ENCODE data around the gene TRIM15. TPM values are rescaled to one million over a fixed set of nuclear protein-coding genes. Genes with fewer than 3 reads are reported as not detected.
"Not testable (repeated sequence)": the region's sequence is repeated elsewhere in the genome, so short reads cannot be mapped to it uniquely, and the experiment has no call there.

TRIM15 gene
- total RNA-seq, 2 donors from 2014 or later = 0.20 TPM; not detected in 1

DNA sequence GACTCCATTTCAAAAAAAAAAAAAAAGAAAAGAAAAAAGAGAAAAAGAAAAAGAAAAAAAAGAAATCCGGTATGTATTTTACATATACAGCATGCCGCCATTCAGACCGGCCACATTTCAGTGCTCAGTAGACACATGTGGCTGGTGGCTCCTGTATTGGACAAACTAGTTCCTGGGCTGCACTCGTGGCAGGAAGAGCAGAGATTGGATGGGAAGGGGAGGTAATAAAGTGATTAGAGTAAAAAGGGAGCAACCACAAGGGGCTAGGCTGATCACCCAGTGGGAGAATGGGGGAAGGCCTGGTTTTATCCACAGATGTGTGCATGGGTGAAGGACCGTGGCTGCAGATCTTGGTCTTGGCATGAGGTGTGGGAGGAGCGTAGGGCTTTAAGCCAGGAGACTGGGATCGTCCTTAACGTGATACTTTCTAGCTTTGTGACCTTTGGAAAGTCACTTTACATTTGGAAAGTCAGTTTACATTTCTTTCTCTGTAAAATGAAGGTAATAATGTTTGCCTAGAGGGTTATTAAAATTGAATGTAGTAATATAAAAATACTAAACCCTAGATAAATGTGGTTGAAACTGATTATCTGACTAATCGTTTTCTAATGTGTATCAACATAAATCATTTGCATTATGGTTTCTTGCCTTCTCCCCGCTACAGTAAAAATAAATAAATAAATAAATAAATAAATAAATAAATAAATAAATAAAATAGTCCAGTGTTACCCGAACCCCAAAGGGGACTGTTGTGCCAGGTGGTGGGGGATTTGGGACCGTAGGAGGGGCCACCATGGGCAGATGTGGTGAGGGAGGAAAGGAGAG, 869 bp upstream of the TRIM15 start:
- DNase-seq (ENCODE audit: low spot score) (no peak), ATAC-seq (no peak)
- Mint-ChIP-seq H3K9me3 (no peaks in the 10 kb centered on the region), H3K27ac (peak overlapping the region in 1 of 2 donors; percentile 10), H3K36me3 (no peaks in the 10 kb centered on the region), H3K4me1 (ENCODE audit: low read depth in 2 of 2) (peaks cover 0 to 3% of the 10 kb centered on the region in 2 donors), H3K27me3 (peaks cover 21 to 32% of the 10 kb centered on the region in 2 donors), H3K4me3 (no peak overlapping the region)

DNA sequence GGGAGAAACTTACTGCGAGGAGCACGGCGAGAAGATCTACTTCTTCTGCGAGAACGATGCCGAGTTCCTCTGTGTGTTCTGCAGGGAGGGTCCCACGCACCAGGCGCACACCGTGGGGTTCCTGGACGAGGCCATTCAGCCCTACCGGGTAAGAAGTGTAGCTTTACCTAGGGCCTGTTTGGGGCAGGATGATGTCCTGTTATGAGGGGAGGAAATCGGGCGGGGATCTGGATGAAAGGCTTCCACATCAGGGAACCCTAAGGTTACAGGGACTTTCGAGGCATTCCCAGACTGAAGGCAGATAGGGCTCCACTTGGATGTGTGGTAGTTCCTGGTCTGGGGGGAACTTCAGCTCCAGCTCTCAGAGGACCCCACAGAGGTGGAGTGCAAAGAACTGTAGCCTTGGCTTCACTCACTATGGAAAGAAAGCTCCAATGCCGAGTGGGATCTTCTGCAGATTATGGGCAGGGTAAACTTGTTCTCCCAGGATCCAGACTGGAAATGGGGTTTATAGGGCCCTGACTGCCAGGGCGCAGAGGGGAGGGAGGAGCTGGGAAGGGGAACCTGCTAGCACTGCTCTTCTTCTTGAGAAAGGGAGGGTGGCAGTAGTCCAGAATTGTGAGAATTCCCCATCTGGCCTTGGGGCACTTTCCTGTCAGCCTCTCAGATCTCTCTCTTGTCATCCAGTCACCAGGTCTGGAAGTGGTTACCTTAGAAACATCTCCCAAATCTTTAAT, 740 bp downstream of the TRIM15 start:
- ATAC-seq = no peak
- Mint-ChIP-seq H3K27ac (no peak overlapping the region), H3K4me3 (no peak overlapping the region), H3K4me1 (ENCODE audit: low read depth in 2 of 2) (peaks cover 0 to 3% of the 10 kb centered on the region in 2 donors), H3K9me3 (no peaks in the 10 kb centered on the region), H3K27me3 (peaks cover 28 to 39% of the 10 kb centered on the region in 2 donors), H3K36me3 (no peaks in the 10 kb centered on the region)
- no peak for DNase-seq (ENCODE audit: low spot score)

DNA sequence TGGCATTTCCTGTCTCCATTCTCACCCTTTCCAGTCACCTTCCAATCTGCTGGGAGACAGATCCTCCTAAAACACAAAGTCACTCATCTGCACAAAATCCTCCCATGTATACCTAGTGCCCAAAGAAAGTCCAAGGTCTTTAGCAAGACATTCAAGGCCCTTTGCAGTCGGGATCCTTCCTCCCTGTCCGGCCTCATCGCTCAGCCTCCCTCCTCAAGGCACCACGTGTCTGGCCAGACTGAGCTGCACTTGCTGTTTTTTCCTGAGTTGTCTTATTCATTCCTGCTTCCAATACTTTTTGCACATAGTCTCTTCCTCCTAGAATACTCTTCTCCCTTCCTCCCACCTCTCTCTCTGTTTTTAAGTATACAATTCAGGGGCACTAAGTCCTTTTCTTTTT, 1.4 kb downstream of the TRIM15 start:
- no peak overlapping the region for H3K27ac Mint-ChIP-seq
- H3K9me3 Mint-ChIP-seq = no peaks in the 10 kb centered on the region
- DNase-seq (ENCODE audit: low spot score) (no peak), ATAC-seq (no peak)
- peaks cover 0 to 3% of the 10 kb centered on the region in 2 donors for H3K4me1 Mint-ChIP-seq (ENCODE audit: low read depth in 2 of 2)
- no peaks in the 10 kb centered on the region for H3K36me3 Mint-ChIP-seq
- no peak overlapping the region for H3K4me3 Mint-ChIP-seq
- H3K27me3 Mint-ChIP-seq = peaks cover 29 to 40% of the 10 kb centered on the region in 2 donors

DNA sequence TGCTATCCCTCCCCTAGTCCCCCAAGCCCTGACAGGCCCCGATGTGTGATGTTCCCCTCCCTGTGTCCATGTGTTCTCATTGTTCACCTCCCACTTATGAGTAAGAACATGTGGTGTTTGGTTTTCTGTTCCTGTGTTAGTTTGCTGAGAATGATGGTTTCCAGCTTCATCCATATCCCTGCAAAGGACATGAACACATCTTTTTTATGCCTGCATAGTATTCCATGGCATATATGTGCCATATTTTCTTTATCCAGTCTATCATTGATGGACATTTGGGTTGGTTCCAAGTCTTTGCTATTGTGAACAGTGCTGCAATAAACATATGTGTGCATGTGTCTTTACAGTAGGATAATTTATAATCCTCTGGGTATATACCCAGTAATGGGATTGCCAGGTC, 1.9 kb downstream of the TRIM15 start:
- ATAC-seq; H3K9me3 Mint-ChIP-seq; H3K4me1 Mint-ChIP-seq (ENCODE audit: low read depth in 2 of 2); H3K36me3 Mint-ChIP-seq; DNase-seq (ENCODE audit: low spot score); H3K27ac Mint-ChIP-seq; H3K4me3 Mint-ChIP-seq: not testable (repeated sequence)
- H3K27me3 Mint-ChIP-seq = peaks cover 32 to 46% of the 10 kb centered on the region in 2 donors

DNA sequence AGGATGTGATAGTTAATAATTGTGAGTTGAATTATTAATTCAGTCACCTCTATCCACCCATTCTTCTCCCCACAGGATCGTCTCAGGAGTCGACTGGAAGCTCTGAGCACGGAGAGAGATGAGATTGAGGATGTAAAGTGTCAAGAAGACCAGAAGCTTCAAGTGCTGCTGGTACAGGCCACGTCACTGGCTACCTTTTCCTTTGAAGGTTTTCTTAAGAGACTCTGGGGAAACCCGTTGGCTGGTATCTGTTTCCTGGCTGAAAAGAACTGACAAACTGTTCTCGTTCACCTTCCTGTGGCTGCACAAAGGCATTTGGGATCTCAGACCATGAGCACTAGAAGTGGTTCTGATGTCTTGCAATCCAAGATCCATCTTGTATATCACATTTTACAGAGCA, 3.8 kb downstream of the TRIM15 start:
- DNase-seq (ENCODE audit: low spot score) (no peak), ATAC-seq (peak in 1 of 2 donors; percentile 10)
- H3K36me3 Mint-ChIP-seq = no peaks in the 10 kb centered on the region
- no peak overlapping the region for H3K27ac Mint-ChIP-seq
- no peaks in the 10 kb centered on the region for H3K9me3 Mint-ChIP-seq
- H3K4me1 Mint-ChIP-seq (ENCODE audit: low read depth in 2 of 2) = peaks cover 0 to 3% of the 10 kb centered on the region in 2 donors
- peak overlapping the region; percentile 12 for H3K4me3 Mint-ChIP-seq
- H3K27me3 Mint-ChIP-seq = peaks cover 43 to 55% of the 10 kb centered on the region in 2 donors

DNA sequence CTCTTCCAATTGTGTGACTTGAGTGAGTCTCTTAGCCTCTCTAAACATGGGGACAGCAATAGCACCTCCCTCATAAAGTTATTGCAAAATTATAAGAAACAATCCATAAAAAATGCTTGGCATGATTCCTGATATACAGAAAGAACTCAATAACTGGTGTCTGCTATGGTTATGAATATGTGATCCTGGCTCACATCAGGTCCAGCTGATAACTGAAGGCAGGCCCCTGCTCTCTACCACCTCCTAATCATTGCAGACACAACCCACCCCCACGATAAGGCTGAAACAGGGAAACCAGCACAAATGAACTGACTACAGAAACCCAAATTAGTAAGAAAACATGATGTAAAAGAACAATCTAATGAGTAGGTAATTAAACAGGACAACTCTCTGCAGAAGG, 5.4 kb downstream of the TRIM15 start:
- no peak overlapping the region for H3K4me3 Mint-ChIP-seq
- no peaks in the 10 kb centered on the region for H3K4me1 Mint-ChIP-seq (ENCODE audit: low read depth in 2 of 2)
- DNase-seq (ENCODE audit: low spot score) (no peak), ATAC-seq (no peak)
- H3K36me3 Mint-ChIP-seq = no peaks in the 10 kb centered on the region
- H3K27ac Mint-ChIP-seq = no peak overlapping the region
- H3K9me3 Mint-ChIP-seq = no peaks in the 10 kb centered on the region
- H3K27me3 Mint-ChIP-seq = peaks cover 44 to 66% of the 10 kb centered on the region in 2 donors

DNA sequence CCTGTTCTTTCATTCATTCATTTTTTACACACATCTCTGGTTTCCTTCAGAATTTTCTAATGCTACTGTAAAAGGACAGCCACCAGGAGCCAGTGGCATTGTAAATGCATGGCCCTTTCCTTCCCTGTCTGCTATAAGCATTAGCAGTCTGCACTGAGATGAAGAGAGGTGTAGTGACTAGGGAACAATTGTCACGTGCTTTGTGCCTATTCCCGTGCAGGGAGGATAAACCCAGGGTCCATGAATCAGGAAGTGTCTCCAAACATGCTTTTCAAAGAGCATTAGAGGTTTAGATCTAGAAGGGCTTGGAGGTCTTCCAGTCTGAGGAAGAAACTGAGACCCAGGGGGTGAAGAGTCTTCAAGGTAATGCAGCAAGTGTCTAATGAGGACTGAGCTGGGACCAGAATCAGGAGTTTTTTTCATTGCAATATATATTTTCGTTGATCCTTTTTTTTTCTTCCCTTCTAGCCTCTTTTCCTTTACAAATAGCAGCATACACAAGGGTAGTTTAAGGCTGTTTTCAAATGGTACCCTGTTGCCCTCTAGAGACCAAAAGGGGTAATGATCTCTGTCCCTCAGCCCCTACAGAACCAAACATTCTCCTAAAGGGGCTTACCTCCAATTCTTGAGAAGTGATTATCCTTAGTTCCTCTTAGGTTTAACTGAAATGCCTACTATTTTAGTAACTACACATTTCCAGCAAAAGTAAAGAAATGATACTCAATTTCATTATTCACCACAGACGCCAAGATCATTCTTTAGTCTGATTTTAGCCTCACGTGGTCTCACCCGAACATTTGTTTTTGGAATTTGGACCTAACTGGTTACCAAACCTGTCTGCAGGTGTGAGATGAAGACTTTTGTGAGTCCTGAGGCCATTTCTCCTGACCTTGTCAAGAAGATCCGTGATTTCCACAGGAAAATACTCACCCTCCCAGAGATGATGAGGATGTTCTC, 6.6 kb downstream of the TRIM15 start:
- ATAC-seq (peak; percentile 67 to 71), DNase-seq (ENCODE audit: low spot score) (no peak)
- peaks cover 38 to 59% of the 10 kb centered on the region in 2 donors for H3K27me3 Mint-ChIP-seq
- no peak overlapping the region for H3K27ac Mint-ChIP-seq
- no peaks in the 10 kb centered on the region for H3K36me3 Mint-ChIP-seq
- no peaks in the 10 kb centered on the region for H3K4me1 Mint-ChIP-seq (ENCODE audit: low read depth in 2 of 2)
- no peak overlapping the region for H3K4me3 Mint-ChIP-seq
- H3K9me3 Mint-ChIP-seq = no peaks in the 10 kb centered on the region

DNA sequence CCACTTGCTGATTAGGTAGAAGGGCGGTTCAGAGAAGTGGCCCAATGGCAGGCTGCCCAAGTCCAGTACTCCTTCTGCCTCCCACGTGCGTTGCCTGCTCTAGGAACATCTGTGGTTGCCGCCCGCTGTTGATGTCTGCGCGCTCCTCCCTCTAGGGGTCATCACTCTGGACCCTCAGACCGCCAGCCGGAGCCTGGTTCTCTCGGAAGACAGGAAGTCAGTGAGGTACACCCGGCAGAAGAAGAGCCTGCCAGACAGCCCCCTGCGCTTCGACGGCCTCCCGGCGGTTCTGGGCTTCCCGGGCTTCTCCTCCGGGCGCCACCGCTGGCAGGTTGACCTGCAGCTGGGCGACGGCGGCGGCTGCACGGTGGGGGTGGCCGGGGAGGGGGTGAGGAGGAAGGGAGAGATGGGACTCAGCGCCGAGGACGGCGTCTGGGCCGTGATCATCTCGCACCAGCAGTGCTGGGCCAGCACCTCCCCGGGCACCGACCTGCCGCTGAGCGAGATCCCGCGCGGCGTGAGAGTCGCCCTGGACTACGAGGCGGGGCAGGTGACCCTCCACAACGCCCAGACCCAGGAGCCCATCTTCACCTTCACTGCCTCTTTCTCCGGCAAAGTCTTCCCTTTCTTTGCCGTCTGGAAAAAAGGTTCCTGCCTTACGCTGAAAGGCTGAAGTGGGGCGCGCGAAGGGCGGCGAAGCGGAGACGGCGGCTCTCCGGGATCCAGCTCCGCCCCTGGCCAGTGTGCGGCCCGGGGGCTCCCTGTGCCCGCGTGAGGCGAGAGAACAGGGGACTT, 8.5 kb downstream of the TRIM15 start:
- H3K27ac Mint-ChIP-seq = no peak overlapping the region
- DNase-seq (ENCODE audit: low spot score) = no peak
- no peaks in the 10 kb centered on the region for H3K4me1 Mint-ChIP-seq (ENCODE audit: low read depth in 2 of 2)
- H3K9me3 Mint-ChIP-seq = no peaks in the 10 kb centered on the region
- H3K27me3 Mint-ChIP-seq = peaks cover 42 to 66% of the 10 kb centered on the region in 2 donors
- no peaks in the 10 kb centered on the region for H3K36me3 Mint-ChIP-seq
- no peak overlapping the region for H3K4me3 Mint-ChIP-seq
- ATAC-seq = peak; percentile 45

DNA sequence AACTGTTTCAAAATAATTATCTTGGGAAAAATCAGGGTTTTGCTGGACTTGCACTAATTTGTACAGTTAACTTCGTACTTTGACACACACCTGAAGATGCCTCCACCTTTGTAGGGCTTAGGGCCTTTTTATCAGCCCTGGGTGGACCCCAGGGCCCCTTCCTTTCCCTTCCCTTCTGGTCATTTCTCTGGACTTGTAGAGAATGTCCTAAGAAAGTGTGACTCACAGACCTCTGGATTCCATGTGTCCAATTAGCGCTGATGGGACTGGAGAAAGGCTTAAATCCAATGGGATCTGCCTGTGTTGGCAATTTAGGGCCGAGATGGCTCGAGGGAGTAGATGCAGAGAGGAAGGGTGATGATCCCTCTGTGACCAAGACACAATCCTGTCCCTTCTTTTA, 9.3 kb downstream of the TRIM15 start:
- no peak overlapping the region for H3K4me3 Mint-ChIP-seq
- H3K27me3 Mint-ChIP-seq = peaks cover 44 to 69% of the 10 kb centered on the region in 2 donors
- H3K4me1 Mint-ChIP-seq (ENCODE audit: low read depth in 2 of 2) = no peaks in the 10 kb centered on the region
- H3K27ac Mint-ChIP-seq = no peak overlapping the region
- ATAC-seq = no peak
- DNase-seq (ENCODE audit: low spot score) = no peak
- H3K36me3 Mint-ChIP-seq = no peaks in the 10 kb centered on the region
- no peaks in the 10 kb centered on the region for H3K9me3 Mint-ChIP-seq

DNA sequence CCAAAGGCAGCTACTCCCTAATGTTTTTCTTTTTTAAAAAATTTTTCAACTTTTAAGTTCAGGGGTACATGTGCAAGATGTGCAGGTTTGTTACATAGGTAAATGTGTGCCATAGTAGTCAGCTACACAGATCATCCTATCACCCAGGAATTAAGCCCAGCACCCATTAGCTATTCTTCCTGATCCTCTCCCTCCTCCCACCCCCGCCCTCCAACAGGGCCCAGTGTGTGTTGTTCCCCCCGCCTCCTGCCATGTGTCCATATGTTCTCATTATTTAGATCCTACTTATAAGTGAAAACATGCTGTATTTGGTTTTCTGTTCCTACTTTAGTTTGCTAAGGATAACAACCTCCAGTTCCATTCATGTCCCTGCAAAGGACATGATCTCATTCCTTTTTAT, 12.4 kb downstream of the TRIM15 start:
- no peak for ATAC-seq

DNA sequence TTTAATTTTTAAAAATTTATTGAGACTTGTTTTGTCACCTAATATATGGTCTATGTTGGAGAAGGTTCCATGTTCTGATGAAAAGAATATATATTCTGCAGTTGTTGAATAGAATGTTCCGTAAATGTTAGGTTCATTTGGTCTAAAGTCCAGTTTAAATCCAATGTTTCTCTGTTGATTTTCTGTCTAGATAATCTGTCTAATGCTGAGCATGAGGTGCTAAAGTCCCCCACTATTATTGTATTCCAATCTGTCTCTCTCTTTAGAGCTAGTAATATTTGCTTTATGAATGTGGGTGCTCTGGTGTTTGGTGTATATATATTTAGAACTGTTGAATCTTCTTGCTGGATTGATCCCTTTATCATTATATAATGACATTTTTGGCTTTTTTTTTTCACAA, 15.5 kb downstream of the TRIM15 start:
- peaks cover 10% of the 10 kb centered on the region for H3K36me3 Mint-ChIP-seq
- ATAC-seq = no peak
- no peaks in the 10 kb centered on the region for H3K4me1 Mint-ChIP-seq (ENCODE audit: low read depth in 2 of 2)
- DNase-seq (ENCODE audit: low spot score) = no peak
- no peak overlapping the region for H3K27ac Mint-ChIP-seq
- H3K4me3 Mint-ChIP-seq = no peak overlapping the region
- peaks cover 24 to 45% of the 10 kb centered on the region in 2 donors for H3K27me3 Mint-ChIP-seq
- H3K9me3 Mint-ChIP-seq = peaks cover 10% of the 10 kb centered on the region

More for the DNA sequence above, 12.4 kb downstream of the TRIM15 start:
- peaks cover 6% of the 10 kb centered on the region for H3K36me3 Mint-ChIP-seq
- H3K27ac Mint-ChIP-seq = no peak overlapping the region
- H3K27me3 Mint-ChIP-seq = peaks cover 33 to 60% of the 10 kb centered on the region in 2 donors
- no peak overlapping the region for H3K4me3 Mint-ChIP-seq
- no peaks in the 10 kb centered on the region for H3K4me1 Mint-ChIP-seq (ENCODE audit: low read depth in 2 of 2)
- peaks cover 6% of the 10 kb centered on the region for H3K9me3 Mint-ChIP-seq
- DNase-seq (ENCODE audit: low spot score) = no peak

DNA sequence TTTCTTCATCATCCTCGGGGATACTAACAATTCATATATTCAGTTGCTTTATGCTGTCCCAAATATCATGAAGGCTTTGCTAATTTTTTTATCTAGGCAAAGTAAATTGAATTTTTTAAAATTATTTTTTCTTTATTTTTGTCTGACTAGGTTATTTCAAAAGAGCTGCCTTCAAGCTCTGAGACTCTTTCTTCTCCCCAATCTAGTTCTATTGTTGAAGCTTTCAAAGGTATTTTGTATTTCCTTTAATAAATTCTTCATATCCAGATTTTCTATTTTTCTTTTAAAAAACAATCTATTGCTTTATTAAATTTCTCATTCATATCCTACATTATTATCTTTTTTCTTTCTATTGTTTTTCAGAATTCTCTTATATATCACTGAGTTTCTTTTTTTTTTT, 16.8 kb downstream of the TRIM15 start:
- no peak overlapping the region for H3K4me3 Mint-ChIP-seq
- peaks cover 10% of the 10 kb centered on the region for H3K9me3 Mint-ChIP-seq
- peaks cover 18% of the 10 kb centered on the region for H3K36me3 Mint-ChIP-seq
- ATAC-seq = no peak
- no peak overlapping the region for H3K27ac Mint-ChIP-seq
- no peak for DNase-seq (ENCODE audit: low spot score)
- H3K4me1 Mint-ChIP-seq (ENCODE audit: low read depth in 2 of 2) = no peaks in the 10 kb centered on the region
- H3K27me3 Mint-ChIP-seq = peaks cover 24 to 44% of the 10 kb centered on the region in 2 donors
